GDM1 (cell line): ENCODE measurements around the gene SLC4A8.
A peak's percentile ranks its signal among the peaks of the same experiment; 100 is the strongest.
"Not testable (repeated sequence)": the region's sequence is repeated elsewhere in the genome, so short reads cannot be mapped to it uniquely, and the experiment has no call there.

Source experiments
- DNase-seq: peaks from one replicate; lab custom pipeline; 2025; lab: John Stamatoyannopoulos, UW

The SLC4A8 gene

GRCh38 chr12:51430196-51430895 is 5.7 kb downstream of the SLC4A8 start:
- DNase-seq, result no peak

- DNase-seq, result no peak
Observed at GRCh38 chr12:51432921-51433320, 8.3 kb downstream of the SLC4A8 start.

- DNase-seq, result no peak
Observed at GRCh38 chr12:51434305-51434704, 9.7 kb downstream of the SLC4A8 start.

- peak; percentile 24 for DNase-seq
Observed at GRCh38 chr12:51437431-51437830, 12.8 kb downstream of the SLC4A8 start.

GRCh38 chr12:51439330-51439729 is 14.7 kb downstream of the SLC4A8 start:
- no peak for DNase-seq

- no peak for DNase-seq
Observed at GRCh38 chr12:51441583-51441982, 17.0 kb downstream of the SLC4A8 start.

- DNase-seq, result no peak
Observed at GRCh38 chr12:51442324-51442723, 17.7 kb downstream of the SLC4A8 start.

- no peak for DNase-seq
Observed at GRCh38 chr12:51443573-51443972, 18.9 kb downstream of the SLC4A8 start.

- DNase-seq, result peak; percentile 39
Observed at GRCh38 chr12:51448618-51449256, 24.1 kb downstream of the SLC4A8 start.

- DNase-seq, result no peak
Observed at GRCh38 chr12:51449580-51450246, 25.1 kb downstream of the SLC4A8 start.

- no peak for DNase-seq
Observed at GRCh38 chr12:51450333-51450732, 25.7 kb downstream of the SLC4A8 start.

- DNase-seq, result no peak
Observed at GRCh38 chr12:51450806-51451205, 26.2 kb downstream of the SLC4A8 start.

GRCh38 chr12:51454016-51454415 is 29.4 kb downstream of the SLC4A8 start:
- DNase-seq, result not testable (repeated sequence)

GRCh38 chr12:51455050-51455449 is 30.4 kb downstream of the SLC4A8 start:
- DNase-seq, result not testable (repeated sequence)

GRCh38 chr12:51458635-51459034 is 34.0 kb downstream of the SLC4A8 start:
- DNase-seq, result no peak

- DNase-seq, result no peak
Observed at GRCh38 chr12:51460519-51460918, 35.9 kb downstream of the SLC4A8 start.

GRCh38 chr12:51465491-51465890 is 40.9 kb downstream of the SLC4A8 start:
- DNase-seq, result no peak

- DNase-seq, result no peak
Observed at GRCh38 chr12:51470116-51470515, 45.5 kb downstream of the SLC4A8 start.

- no peak for DNase-seq
Observed at GRCh38 chr12:51471111-51471864, 46.7 kb downstream of the SLC4A8 start.

- no peak for DNase-seq
Observed at GRCh38 chr12:51472984-51473383, 48.4 kb downstream of the SLC4A8 start.

- DNase-seq, result no peak
Observed at GRCh38 chr12:51473947-51474346, 49.3 kb downstream of the SLC4A8 start.

GRCh38 chr12:51475543-51475942 is 50.9 kb downstream of the SLC4A8 start:
- DNase-seq, result no peak
